IPS-11a (cell line): Measurements from ENCODE around the gene REEP3.

Experiments used
- H3K4me3 ChIP-seq: one replicate; pipeline ENCODE4 v1.5.1; 2013; ENCODE audit warnings: low read depth, low read length, control low read depth

REEP3 gene

GRCh38 chr10:63505562-63505961 lies 15.6 kb upstream of the REEP3 start:
- H3K4me3 ChIP-seq, result no peak overlapping the region

DNA sequence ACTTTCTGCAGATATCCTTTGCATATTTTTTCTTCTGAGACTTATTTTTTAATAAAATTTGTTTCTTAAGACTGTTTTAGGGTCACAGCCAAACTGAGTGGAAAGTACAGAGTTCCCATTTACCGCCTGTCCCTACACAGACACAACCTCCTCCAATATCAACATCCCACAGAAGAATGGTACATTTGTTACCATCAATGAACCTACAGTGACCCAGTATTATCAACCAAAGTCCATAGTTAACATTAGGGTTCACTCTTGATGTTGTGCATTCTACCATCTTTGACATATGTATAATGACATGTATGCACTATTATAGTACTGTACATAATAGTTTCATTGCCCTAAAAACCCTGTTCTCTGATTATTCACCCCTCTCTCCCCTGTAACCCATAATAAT lies 14.6 kb upstream of the REEP3 start:
- no peak overlapping the region for H3K4me3 ChIP-seq

- no peak overlapping the region for H3K4me3 ChIP-seq
Observed at GRCh38 chr10:63515002-63515763, 6.0 kb upstream of the REEP3 start.

DNA sequence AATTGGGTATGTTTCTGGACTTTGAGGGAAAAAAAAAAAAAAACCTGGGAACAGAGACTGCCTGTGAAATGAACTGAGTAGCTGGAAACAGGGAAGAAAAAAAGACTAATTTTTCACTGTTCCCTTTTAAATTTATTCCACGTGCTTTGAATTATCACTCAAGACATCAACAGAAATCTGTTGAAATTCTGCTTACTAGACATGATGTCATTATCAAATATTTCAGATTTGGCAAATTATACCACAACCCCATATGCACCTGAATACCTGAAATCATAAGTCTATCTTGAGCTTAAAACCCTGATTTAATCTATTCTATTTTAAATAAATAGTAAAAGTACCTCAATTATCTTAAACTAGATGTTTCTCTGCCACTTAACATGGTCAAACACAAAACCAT lies 5.0 kb upstream of the REEP3 start:
- H3K4me3 ChIP-seq, result no peak overlapping the region

- no peak overlapping the region for H3K4me3 ChIP-seq
Observed at GRCh38 chr10:63518690-63519288, 2.4 kb upstream of the REEP3 start.

DNA sequence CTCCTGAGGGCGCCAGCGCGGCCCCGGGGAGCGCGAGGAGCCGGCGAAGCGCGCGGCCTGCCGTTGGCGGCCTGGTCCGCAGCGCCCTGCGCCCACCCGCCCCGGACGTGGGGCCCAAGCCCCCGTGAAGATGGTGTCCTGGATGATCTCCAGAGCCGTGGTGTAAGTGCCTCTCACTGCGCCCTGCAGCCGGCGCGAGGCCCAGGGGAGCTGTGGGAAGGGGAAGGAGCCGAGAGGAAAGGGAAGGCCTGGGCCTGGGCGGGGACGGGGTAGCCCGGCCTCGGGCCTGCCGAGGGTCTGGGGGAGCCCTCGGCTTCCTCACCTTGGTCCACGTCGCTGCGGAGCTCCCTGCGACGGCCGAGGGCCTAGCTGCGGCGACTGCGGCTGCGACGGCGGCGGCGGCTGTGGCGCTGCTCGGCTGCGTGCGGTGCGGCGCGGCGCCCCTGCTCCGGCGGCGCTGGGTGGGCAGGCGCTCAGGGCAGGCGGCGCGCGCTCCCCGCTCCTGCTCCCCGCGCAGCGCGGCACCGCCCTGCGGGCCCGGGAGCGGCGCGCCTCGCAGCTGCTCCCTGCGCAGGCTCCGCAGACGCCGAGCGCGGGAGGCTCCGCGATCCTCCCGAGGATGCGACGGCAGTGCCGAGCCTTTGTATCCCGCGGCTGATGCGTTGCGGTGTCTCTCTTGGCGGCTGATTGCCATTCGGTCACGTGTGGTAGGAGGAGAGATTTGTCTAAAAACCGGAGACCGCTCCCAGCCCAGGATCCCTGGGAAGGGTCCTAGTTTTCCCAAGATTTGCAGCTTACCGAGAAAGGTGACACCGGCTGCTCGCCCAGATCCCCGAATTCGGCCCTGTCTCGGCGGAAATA lies 445 bp downstream of the REEP3 start:
- H3K4me3 ChIP-seq, result peak overlapping the region; percentile 77

DNA sequence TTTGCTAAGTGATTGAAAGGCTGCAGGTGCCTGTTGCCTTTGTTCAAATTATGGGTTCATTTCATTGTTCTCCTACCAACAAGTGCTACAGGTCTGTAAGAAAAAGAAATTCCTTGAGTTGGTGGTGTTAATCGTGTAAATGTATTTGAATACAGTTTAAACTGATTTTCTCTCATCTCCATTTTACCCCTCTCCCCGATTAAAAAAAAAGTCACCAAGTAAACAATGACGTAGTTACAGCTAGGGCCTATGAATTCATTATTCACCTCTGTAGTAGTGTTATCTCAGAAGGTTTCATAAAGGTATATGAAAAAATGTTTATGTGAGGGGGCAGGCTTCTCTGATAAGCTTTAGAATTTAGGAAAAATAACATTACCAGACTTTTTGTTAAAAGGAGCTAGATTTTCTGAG lies 1.1 kb downstream of the REEP3 start:
- H3K4me3 ChIP-seq, result peak overlapping the region; percentile 77

DNA sequence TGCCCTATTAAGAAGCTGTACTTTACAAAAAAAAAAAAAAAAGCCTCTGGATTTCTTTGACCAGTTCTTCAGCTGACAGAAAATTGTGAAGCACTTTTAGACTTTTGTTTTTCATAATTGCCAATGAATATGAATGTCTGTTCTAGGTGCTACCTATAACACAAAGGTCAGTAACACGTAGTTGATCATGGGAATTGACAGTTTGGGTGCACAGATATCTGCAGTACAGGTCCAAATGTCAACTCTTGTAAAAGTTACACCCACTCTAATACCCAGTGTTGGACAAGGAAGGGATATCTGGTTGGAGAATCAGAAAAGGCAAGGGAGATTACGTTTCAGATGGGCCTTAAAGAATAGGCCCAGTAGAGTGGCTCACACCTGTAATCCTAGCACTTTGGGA lies 1.8 kb downstream of the REEP3 start:
- H3K4me3 ChIP-seq, result no peak overlapping the region

GRCh38 chr10:63525021-63525420 lies 3.8 kb downstream of the REEP3 start:
- H3K4me3 ChIP-seq, result no peak overlapping the region

- H3K4me3 ChIP-seq, result no peak overlapping the region
Observed at GRCh38 chr10:63527401-63527800, 6.2 kb downstream of the REEP3 start.

GRCh38 chr10:63528084-63528744 lies 7.0 kb downstream of the REEP3 start:
- no peak overlapping the region for H3K4me3 ChIP-seq

- no peak overlapping the region for H3K4me3 ChIP-seq
Observed at GRCh38 chr10:63530409-63530808, 9.2 kb downstream of the REEP3 start.

- H3K4me3 ChIP-seq, result no peak overlapping the region
Observed at GRCh38 chr10:63534723-63535122, 13.5 kb downstream of the REEP3 start.

DNA sequence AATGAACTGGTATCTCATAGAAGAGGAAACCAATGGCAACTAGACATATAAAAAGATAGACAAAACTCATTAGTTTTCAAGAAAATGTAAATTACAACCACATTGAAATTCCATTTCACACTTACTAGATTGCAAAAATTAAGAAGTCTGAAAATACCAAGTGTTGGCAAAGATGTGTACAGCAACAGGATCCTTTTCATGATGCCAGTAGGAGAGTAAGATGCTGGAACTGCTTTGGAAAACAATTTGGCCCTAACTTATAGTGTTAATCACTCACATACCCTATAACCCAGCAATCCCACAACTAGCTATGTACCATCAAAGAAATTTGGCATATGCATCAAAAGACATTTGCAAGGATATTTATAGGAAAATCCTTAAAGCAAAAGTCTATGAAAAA lies 15.5 kb downstream of the REEP3 start:
- no peak overlapping the region for H3K4me3 ChIP-seq

DNA sequence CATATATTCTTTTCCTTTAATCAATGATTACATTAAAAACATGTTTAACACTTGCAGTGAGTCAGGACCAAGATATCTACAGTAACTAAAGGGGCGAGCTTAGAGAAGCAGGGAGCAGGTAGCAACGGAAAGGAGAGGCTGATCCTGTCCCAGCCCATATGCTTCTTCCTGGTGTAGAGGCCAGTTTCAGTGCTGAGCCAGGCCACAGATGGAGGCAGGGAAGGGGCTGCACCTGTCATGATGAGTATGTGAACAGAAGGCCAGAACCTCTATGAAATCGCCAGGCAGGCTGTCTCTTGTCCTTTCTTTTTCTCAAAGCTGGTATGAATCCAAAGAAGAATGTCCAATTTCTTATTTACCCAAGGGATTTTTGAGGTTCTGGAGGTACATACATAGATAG lies 16.3 kb downstream of the REEP3 start:
- H3K4me3 ChIP-seq, result no peak overlapping the region

GRCh38 chr10:63539377-63539776 lies 18.2 kb downstream of the REEP3 start:
- no peak overlapping the region for H3K4me3 ChIP-seq

- no peak overlapping the region for H3K4me3 ChIP-seq
Observed at GRCh38 chr10:63539994-63540393, 18.8 kb downstream of the REEP3 start.

GRCh38 chr10:63542835-63543575 lies 21.8 kb downstream of the REEP3 start:
- no peak overlapping the region for H3K4me3 ChIP-seq

DNA sequence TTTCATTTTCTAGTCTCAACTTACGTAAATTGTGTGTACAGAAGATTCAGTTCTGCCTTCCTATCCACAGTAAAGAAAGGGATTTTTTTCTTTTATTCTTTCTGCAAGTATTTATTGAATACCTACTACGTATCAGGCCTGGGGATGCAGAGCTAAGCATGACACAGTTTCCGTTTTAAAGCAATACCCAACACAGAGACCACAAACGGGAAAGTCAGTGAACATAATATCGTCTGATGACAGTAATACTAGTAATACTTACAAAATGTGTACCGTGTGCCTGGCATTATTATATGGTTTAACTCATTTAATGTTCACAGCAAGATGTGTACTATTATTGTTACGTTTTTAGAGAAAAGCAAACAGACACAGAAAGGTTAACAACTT lies 22.4 kb downstream of the REEP3 start:
- H3K4me3 ChIP-seq, result no peak overlapping the region

DNA sequence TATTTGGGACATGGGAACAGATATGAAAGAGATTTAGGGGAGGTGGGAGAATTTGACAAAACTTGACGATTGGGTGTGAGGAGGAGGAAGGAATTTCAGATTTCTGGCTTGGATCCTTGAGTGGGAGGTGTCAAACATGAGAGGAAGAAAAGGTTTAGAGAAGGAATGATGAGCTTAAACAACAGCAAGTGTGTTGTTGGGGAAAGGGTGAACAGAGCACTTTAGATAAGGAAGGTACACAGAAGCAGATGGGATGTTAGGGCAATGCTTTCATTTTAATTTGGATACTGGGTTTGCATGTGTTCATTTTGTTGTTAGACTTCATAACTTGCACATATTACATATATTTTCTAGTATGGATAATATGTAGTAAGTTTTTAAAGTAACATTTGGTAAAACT lies 23.2 kb downstream of the REEP3 start:
- H3K4me3 ChIP-seq, result no peak overlapping the region
